HG03469 (cell line): Measurements from ENCODE around the gene CCDC194.
"Not testable (repeated sequence)": the region's sequence is repeated elsewhere in the genome, so short reads cannot be mapped to it uniquely, and the experiment has no call there.

Experiments
- ATAC-seq: cut with Tn5 transposase; IDR thresholded peaks from one replicate; pipeline ENCODE4 v1.9.1; 2021; ENCODE audit warnings: mild to moderate bottlenecking, moderate library complexity, moderate number of reproducible peaks; ENCODE audit not compliant: unreplicated experiment

Gene CCDC194

GRCh38 chr19:17376935-17377600 lies 16.9 kb downstream of the CCDC194 start, which contains the start of gene PLVAP:
Gene PLVAP, minus strand, starts transcription at chr19:17377342. Its CDS starts 54 bp downstream, at chr19:17377288.
- ATAC-seq = no peak

GRCh38 chr19:17370026-17370587 lies 23.9 kb downstream of the CCDC194 start:
- ATAC-seq = no peak

- ATAC-seq = no peak
These were observed 28.6 kb downstream of the CCDC194 start for GRCh38 chr19:17365361-17365760.

GRCh38 chr19:17363852-17364605 lies 30.0 kb downstream of the CCDC194 start:
- not testable (repeated sequence) for ATAC-seq

GRCh38 chr19:17359905-17360800 lies 33.8 kb downstream of the CCDC194 start:
- ATAC-seq = no peak

- ATAC-seq = no peak
These were observed 35.6 kb downstream of the CCDC194 start for GRCh38 chr19:17358395-17358794.

- no peak for ATAC-seq
These were observed 36.3 kb downstream of the CCDC194 start for GRCh38 chr19:17357724-17358123.

GRCh38 chr19:17357078-17357666 lies 36.8 kb downstream of the CCDC194 start:
- ATAC-seq = no peak

GRCh38 chr19:17353386-17353785 lies 40.6 kb downstream of the CCDC194 start:
- no peak for ATAC-seq

- no peak for ATAC-seq
These were observed 41.3 kb downstream of the CCDC194 start for GRCh38 chr19:17352608-17353280.

GRCh38 chr19:17351815-17352435 lies 42.1 kb downstream of the CCDC194 start:
- ATAC-seq = no peak

- no peak for ATAC-seq
These were observed 45.3 kb downstream of the CCDC194 start for GRCh38 chr19:17348700-17349099.

GRCh38 chr19:17347877-17348276 lies 46.1 kb downstream of the CCDC194 start:
- no peak for ATAC-seq

GRCh38 chr19:17347361-17347760 lies 46.6 kb downstream of the CCDC194 start:
- ATAC-seq = no peak

- no peak for ATAC-seq
These were observed 47.8 kb downstream of the CCDC194 start for GRCh38 chr19:17346109-17346671.

GRCh38 chr19:17341845-17342244 lies 52.2 kb downstream of the CCDC194 start:
- ATAC-seq = no peak

- ATAC-seq = no peak
These were observed 52.6 kb downstream of the CCDC194 start for GRCh38 chr19:17341386-17341785.

- ATAC-seq = no peak
These were observed 53.1 kb downstream of the CCDC194 start for GRCh38 chr19:17340871-17341357.
